Activated T-cell treated with anti-CD3 and anti-CD28 coated beads, Interleukin-2, amount 50 U/mL, for 4 hours (primary cell): ENCODE data around the gene RNF182. TPM values are rescaled to one million over a fixed set of nuclear protein-coding genes. Genes with fewer than 3 reads are reported as not detected.
"Not testable (repeated sequence)": the region's sequence is repeated elsewhere in the genome, so short reads cannot be mapped to it uniquely, and the experiment has no call there.

Experiments
- ATAC-seq, 2 donors: fragments of 200-7000 bp; cut with Tn5 transposase; one replicate each; pipeline ENCODE4 v1.10.0; 2021
- DNase-seq: peaks from one replicate; pipeline ENCODE4 v3.0.0-alpha.2; 2020
- H3K27me3 Mint-ChIP-seq: one replicate; pipeline ENCODE4 v1.8.0; 2021; ENCODE audit warnings: low read depth, mixed read lengths
- H3K36me3 Mint-ChIP-seq: one replicate; pipeline ENCODE4 v1.8.0; 2022; ENCODE audit warnings: mixed read lengths; ENCODE audit not compliant: insufficient read depth
- H3K4me1 Mint-ChIP-seq: one replicate; pipeline ENCODE4 v1.8.0; 2021; ENCODE audit warnings: low read depth, mixed read lengths
- H3K4me3 Mint-ChIP-seq: one replicate; pipeline ENCODE4 v1.8.0; 2021; ENCODE audit warnings: mild to moderate bottlenecking, moderate library complexity, mixed read lengths
- H3K9me3 Mint-ChIP-seq: one replicate; pipeline ENCODE4 v1.8.0; 2021; ENCODE audit warnings: mixed read lengths
- total RNA-seq, 3 donors: library from RNA; stranded (reverse); gene quantifications; one replicate each; pipeline ENCODE4 v1.2.1, GENCODE V29; 2021

The RNF182 gene
- total RNA-seq, result under 1 TPM in 1 of 3 donors, not detected in 2; 0.08 TPM

DNA sequence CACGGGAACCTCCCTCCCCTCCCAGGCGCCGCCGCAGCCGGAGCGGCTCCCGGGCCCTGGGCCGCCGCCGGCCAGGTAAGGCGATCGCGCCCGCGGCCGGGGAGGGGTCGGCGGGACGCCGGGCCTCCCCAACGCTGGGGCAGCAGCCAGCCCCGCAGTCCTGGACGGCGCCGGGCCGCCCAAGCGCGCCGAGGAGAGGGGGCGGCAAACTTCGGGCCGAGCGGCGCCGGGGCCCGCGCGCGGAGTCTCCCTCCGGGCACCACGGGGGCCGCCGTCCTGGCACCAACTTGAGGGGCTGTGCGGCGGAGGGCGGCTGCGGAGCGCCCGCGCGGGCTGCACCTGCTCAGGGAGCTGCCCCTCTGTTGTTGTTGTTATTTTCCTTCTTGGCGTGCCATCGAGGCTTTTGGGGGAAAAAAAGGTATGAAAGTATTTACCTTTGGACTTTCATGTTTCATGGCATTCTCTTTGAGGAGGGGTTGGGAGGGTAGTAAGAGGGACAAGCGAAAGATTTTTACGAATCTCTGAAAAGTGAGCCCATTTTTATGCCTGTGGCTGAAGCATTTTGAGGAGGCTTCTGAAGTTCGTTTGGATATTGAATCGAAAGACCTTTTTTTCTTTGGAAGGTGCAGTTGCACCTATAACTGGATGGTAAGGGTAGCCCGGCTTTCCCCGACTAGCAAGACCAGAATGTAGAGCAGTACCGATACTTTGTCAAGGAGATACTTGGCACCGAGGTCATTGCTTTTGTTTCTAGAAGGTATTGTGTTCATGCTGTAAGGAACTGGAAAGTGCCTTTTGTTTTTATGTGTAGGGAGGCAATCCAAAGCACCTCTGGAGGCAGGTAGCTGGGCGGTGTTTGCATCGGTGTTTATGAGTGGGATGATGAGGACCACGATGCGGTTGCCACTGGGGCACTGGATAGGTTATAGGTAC, at the start of gene RNF182:
TSS of gene RNF182 (plus strand) at position 4 of the 933 bp plus-strand sequence. CDS start 52,168 bp downstream, outside the sequence.
- ATAC-seq (peak; percentile 28 to 32), DNase-seq (no peak)
- peak within 1 kb of the TSS; percentile 77 for H3K4me3 Mint-ChIP-seq
- peaks cover 66% of the 10 kb centered on the region for H3K27me3 Mint-ChIP-seq
- no peaks in the 10 kb centered on the region for H3K36me3 Mint-ChIP-seq
- H3K4me1 Mint-ChIP-seq, result peaks cover 14% of the 10 kb centered on the region
- no peaks in the 10 kb centered on the region for H3K9me3 Mint-ChIP-seq

GRCh38 chr6:13877051-13877450, 47.7 kb upstream of the RNF182 start:
- DNase-seq, result no peak
- ATAC-seq, result no peak
- peaks cover 13% of the 10 kb centered on the region for H3K9me3 Mint-ChIP-seq
- no peak overlapping the region for H3K4me3 Mint-ChIP-seq
- peaks cover 11% of the 10 kb centered on the region for H3K4me1 Mint-ChIP-seq
- H3K27me3 Mint-ChIP-seq, result peaks cover 11% of the 10 kb centered on the region
- no peaks in the 10 kb centered on the region for H3K36me3 Mint-ChIP-seq

DNA sequence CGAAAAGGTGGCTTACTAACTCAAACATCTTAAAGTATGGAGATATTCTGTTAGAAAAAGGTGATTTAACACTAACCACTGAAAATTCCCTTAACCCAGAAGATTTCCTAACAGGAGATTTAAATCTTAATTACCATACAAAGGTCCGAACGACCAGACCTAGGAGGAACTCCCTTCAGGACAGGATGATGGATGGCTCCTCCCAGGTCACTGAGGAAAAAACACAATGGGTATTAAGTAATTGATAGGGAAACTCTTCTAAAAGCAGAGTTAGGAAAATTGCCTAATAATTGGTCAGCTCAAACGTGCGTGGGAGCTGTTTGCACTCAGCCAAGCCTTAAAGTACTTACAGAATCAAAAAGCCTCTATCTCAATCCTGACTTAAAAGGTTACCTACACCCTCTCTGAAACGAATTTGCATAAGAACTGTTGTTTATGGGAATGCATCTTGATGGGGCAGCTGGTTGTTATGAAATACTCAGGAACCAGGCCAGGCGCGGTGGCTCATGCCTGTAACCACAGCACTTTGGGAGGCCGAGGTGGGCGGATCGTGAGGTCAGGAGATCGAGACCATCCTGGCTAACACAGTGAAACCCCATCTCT, 44.6 kb upstream of the RNF182 start:
- H3K36me3 Mint-ChIP-seq, H3K27me3 Mint-ChIP-seq, H3K4me1 Mint-ChIP-seq, DNase-seq, H3K4me3 Mint-ChIP-seq, ATAC-seq: not testable (repeated sequence)
- peaks cover 13% of the 10 kb centered on the region for H3K9me3 Mint-ChIP-seq

DNA sequence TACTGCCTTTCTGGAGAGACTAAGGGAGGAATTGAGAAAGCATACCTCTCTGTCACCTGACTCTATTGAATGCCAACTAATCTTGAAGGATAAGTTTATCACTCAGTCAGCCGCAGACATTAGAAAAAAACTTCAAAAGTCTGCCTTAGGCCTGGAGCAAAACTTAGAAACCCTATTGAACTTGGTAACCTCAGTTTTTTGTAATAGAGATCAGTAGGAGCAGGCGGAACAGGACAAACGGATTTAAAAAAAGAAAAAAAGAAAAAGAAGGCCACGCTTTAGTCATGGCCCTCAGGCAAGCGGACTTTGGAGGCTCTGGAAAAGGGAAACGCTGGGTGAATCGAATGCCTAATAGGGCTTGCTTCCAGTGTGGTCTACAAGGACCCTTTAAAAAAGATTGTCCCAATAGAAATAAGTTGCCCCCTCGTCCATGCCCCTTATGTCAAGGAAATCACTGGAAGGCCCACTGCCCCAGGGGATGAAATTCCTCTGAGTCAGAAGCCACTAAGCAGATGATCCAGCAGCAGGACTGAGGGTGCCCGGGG, 43.1 kb upstream of the RNF182 start:
- ATAC-seq (no peak), DNase-seq (no peak)
- Mint-ChIP-seq H3K27me3 (peaks cover 8% of the 10 kb centered on the region), H3K9me3 (peaks cover 13% of the 10 kb centered on the region), H3K36me3 (no peaks in the 10 kb centered on the region), H3K4me1 (no peaks in the 10 kb centered on the region), H3K4me3 (no peak overlapping the region)

DNA sequence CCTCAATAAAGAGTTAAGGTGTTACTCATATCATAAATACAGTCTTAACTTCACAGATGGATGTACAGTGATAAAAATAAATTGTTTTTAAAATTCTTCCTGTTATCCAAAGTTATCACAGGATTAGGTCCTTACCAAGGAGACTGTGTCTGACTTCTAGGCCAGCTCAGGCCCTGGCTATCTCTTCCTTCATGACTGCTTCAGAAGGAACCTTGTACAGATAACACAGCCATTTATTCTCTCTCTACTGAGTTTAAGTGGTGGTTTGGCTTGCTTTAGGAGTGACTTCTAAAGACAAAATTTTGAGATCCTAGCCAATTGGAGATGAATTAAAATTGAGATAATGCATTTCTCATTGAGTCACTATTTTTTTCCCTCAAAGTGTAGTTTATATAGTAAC, 40.8 kb upstream of the RNF182 start:
- Mint-ChIP-seq H3K27me3 (peaks cover 4% of the 10 kb centered on the region), H3K36me3 (no peaks in the 10 kb centered on the region), H3K4me3 (no peak overlapping the region), H3K9me3 (no peaks in the 10 kb centered on the region), H3K4me1 (no peaks in the 10 kb centered on the region)
- DNase-seq, result no peak
- ATAC-seq, result no peak

GRCh38 chr6:13884397-13884796, 40.4 kb upstream of the RNF182 start:
- Mint-ChIP-seq H3K4me1 (no peaks in the 10 kb centered on the region), H3K9me3 (no peaks in the 10 kb centered on the region), H3K27me3 (peaks cover 3% of the 10 kb centered on the region), H3K4me3 (no peak overlapping the region), H3K36me3 (no peaks in the 10 kb centered on the region)
- DNase-seq, result no peak
- ATAC-seq, result no peak

DNA sequence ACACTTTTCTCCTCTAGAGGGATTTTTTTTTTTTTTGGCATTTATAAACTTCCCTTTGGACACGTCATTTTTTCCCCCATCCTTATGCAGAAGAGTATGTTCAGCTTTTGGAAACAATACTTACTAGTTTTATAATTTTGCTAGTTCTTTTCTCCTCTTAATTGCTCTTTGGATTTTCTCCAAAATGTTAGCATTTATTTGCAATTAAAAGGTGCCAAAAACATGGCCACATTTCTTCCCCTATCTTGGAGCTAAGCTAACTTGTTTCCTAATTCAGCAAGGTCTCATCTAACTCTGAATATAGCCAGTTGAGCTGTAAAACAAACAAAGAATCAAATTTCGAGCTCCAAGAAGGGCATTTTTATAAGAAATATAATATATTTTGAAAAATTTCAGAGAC, 39.2 kb upstream of the RNF182 start:
- Mint-ChIP-seq H3K9me3 (no peaks in the 10 kb centered on the region), H3K27me3 (peaks cover 3% of the 10 kb centered on the region), H3K4me1 (no peaks in the 10 kb centered on the region), H3K4me3 (no peak overlapping the region), H3K36me3 (no peaks in the 10 kb centered on the region)
- DNase-seq (no peak), ATAC-seq (no peak)

- Mint-ChIP-seq H3K9me3 (no peaks in the 10 kb centered on the region), H3K4me3 (no peak overlapping the region), H3K36me3 (no peaks in the 10 kb centered on the region), H3K27me3 (no peaks in the 10 kb centered on the region), H3K4me1 (no peaks in the 10 kb centered on the region)
- DNase-seq (no peak), ATAC-seq (no peak)
These were observed 37.8 kb upstream of the RNF182 start for GRCh38 chr6:13886949-13887348.

DNA sequence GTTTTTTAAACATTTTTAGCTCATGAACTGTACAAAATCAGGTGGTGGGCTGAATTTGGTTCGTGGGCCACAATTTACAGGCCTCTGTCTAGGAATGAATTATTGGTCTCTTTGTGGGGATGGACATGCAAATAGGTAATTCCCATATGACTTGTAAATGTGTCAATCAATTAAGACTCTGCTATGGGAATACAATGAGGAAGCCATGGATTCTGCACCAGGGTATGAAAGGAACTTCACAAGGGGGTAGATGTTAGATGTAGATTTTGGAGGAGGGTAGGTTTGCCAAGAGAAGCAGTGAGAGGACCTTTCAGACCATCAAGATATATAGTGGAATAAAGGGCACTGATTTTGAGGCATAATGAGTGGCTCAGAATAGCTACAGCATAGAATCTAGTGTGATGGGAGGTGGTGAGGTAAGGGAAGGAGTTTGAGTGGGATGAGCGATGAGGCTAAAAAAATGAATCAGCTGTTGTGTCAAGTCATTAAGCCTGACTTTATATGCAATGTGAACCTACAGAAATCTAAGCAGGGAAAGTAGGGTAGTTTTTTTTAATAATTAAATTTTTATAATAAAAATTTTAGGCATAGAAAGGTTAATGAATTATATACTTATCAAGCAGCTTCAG, 32.6 kb upstream of the RNF182 start:
- Mint-ChIP-seq H3K27me3 (peaks cover 7% of the 10 kb centered on the region), H3K4me1 (no peaks in the 10 kb centered on the region), H3K4me3 (no peak overlapping the region), H3K9me3 (no peaks in the 10 kb centered on the region), H3K36me3 (no peaks in the 10 kb centered on the region)
- ATAC-seq, result no peak
- DNase-seq, result no peak

DNA sequence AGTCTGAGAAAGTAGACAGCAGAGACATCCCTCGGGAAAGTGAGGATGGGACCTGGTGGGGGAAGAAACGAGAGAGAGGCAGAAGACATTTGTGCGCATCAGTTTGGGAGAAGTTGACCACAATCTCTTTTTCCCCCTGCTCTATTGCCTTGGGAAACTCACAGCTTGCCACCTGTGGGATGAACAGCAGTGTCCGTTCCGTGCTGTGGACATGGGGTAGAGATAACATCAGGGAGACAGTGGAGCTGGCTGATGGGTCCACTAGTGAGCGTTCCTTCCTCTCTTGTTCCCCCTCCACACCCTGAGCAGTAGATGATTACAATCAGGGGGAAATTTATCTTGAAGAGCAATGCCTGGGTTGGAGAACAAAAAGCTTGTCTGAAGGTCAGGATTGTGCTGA, 21.8 kb upstream of the RNF182 start:
- ATAC-seq (no peak), DNase-seq (no peak)
- Mint-ChIP-seq H3K36me3 (no peaks in the 10 kb centered on the region), H3K4me1 (no peaks in the 10 kb centered on the region), H3K27me3 (peaks cover 39% of the 10 kb centered on the region), H3K4me3 (no peak overlapping the region), H3K9me3 (no peaks in the 10 kb centered on the region)

DNA sequence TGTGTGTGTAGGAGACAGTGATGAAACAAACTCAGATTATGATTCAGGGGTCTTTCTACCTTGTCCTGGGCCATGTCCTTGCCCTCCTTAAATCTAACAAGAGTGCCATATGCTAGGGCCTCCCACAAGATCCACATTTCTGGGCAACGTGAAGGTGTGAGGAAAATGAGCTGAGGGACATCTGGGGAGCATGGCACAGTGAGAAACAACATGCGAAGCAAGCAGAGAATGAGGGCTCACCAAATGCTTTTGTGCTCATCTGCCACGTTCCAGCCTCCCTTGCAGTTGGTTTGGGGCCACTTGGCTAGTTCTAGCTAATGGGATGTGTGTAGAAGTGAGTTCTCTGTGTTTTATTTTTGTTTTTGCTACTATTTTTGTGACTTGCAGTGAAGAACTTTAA, 21.4 kb upstream of the RNF182 start:
- Mint-ChIP-seq H3K27me3 (peaks cover 40% of the 10 kb centered on the region), H3K4me1 (no peaks in the 10 kb centered on the region)
- no peak for ATAC-seq

GRCh38 chr6:13907001-13907350, 17.8 kb upstream of the RNF182 start:
- DNase-seq (no peak), ATAC-seq (no peak)
- no peaks in the 10 kb centered on the region for H3K4me1 Mint-ChIP-seq
- H3K4me3 Mint-ChIP-seq, result no peak overlapping the region
- no peaks in the 10 kb centered on the region for H3K9me3 Mint-ChIP-seq
- no peaks in the 10 kb centered on the region for H3K36me3 Mint-ChIP-seq
- peaks cover 35% of the 10 kb centered on the region for H3K27me3 Mint-ChIP-seq

More for the DNA sequence above, 21.4 kb upstream of the RNF182 start:
- Mint-ChIP-seq H3K4me3 (no peak overlapping the region), H3K36me3 (no peaks in the 10 kb centered on the region), H3K9me3 (no peaks in the 10 kb centered on the region)
- DNase-seq, result no peak

DNA sequence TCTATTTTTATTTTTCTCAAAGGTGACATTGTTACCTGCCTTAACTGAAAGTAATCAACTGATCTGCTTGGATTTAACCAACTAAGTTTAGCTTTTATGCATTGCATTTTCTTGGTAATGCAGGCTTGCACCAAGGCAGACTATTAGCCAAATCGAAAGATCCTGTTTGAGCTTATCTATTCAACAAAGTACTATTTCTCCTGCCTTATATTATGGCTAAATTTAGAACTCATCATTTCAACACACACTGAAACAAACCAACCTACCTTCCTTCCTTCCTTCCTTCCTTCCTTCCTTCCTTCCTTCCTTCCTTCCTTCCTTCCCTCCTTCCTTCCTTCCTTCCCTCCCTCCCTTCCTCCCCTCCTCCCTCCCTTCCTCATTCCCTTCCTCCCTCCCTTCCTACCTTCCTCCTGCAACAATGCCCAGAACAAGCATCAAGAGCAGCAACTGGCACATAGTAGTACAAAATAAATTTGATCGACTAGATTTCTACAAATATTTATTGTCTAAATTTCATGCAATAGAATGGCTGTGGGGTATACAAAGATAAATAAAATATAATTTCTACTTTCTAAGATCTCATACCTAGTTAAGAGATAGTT, 17.0 kb upstream of the RNF182 start:
- Mint-ChIP-seq H3K4me3 (no peak overlapping the region), H3K27me3 (peaks cover 32% of the 10 kb centered on the region), H3K4me1 (no peaks in the 10 kb centered on the region), H3K9me3 (no peaks in the 10 kb centered on the region), H3K36me3 (no peaks in the 10 kb centered on the region)
- ATAC-seq, result no peak
- no peak for DNase-seq

DNA sequence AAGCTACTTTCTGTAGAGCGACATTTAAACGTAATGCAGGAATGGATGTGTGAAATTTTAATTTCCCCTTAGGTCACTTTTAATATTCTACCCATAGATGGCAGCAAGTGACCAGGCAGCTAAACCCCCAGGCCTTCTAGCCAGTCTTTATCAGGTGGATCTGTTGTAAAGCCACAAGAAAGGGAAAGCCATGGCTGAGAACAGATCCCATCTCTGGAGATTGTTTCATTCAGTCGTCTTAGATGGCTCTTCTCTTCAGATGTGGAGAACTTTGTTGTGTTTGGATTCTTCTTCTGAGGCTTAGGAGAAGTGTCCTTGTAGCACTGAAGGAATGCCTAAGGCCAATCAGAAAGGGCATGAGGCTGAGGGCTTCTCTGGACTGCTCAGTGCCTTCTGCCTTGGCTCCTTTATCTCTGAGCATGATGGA, 15.8 kb upstream of the RNF182 start:
- Mint-ChIP-seq H3K9me3 (no peaks in the 10 kb centered on the region), H3K27me3 (peaks cover 23% of the 10 kb centered on the region), H3K36me3 (no peaks in the 10 kb centered on the region), H3K4me1 (no peaks in the 10 kb centered on the region), H3K4me3 (no peak overlapping the region)
- DNase-seq (peak; percentile 17), ATAC-seq (peak; percentile 59 to 71)
